Measurements from ENCODE around the gene LTC4S.
A peak's percentile ranks its signal among the peaks of the same experiment; 100 is the strongest.

- TF ChIP-seq TCF4 (CRISPR knock-in tag; IDR thresholded peaks at IDR 0.05; ENCODE audit: borderline replicate concordance) (no peak), ZFP30 (CRISPR knock-in tag; IDR thresholded peaks at IDR 0.05) (no peak), RARB (CRISPR knock-in tag; IDR thresholded peaks at IDR 0.05) (no peak), PATZ1 (CRISPR knock-in tag; IDR thresholded peaks at IDR 0.05; ENCODE audit: borderline replicate concordance) (no peak), ISL1 (CRISPR knock-in tag; IDR thresholded peaks at IDR 0.05) (peak; percentile 19; the same call in 1 of the 2 replicates), TSHZ2 (CRISPR knock-in tag; IDR thresholded peaks at IDR 0.05) (no peak)
These were observed 38.8 kb upstream of the LTC4S start for GRCh38 chr5:179755022-179755421.

Data from SK-N-SH treated with all-trans-retinoic acid at 6 μM for 48 hours (cell line).